Keratinocyte (primary cell): ENCODE measurements around the gene NIN. TPM values are rescaled to one million over a fixed set of nuclear protein-coding genes. Genes with fewer than 3 reads are reported as not detected.
A peak's percentile ranks its signal among the peaks of the same experiment; 100 is the strongest.

Source experiments
- DNase-seq: peaks from one replicate; pipeline ENCODE4 v3.0.0-alpha.2; 2011; ENCODE audit warnings: low read depth, missing footprints, low spot score
- FAIRE-seq: peaks from 2 replicates; lab custom pipeline; 2011; peaks lifted over from hg19 to GRCh38; lab: Jason Lieb, UNC
- H2AFZ ChIP-seq: 2 replicates; pipeline ENCODE4 v1.6.0; 2012; ENCODE audit warnings: low read length, control low read depth, inconsistent platforms; ENCODE audit not compliant: control insufficient read depth
- H3K27ac ChIP-seq: 2 replicates; pipeline ENCODE4 v1.5.1; 2011; ENCODE audit warnings: low read length; ENCODE audit not compliant: control insufficient read depth, insufficient read depth
- H3K27me3 ChIP-seq: 3 replicates; pipeline ENCODE4 v1.6.0; 2011; ENCODE audit warnings: low read length; ENCODE audit not compliant: control insufficient read depth, insufficient read depth; ENCODE audit errors: extremely low read depth
- H3K36me3 ChIP-seq, 2 experiments: 2 replicates in 1 of 2; 3 replicates in 1 of 2; pipeline ENCODE4 v1.5.1; 2011; ENCODE audit warnings: low read length in 2 of 2, mild to moderate bottlenecking in 1 of 2; ENCODE audit not compliant: control insufficient read depth in 2 of 2, insufficient read depth in 2 of 2; ENCODE audit errors: extremely low read depth in 1 of 2
- H3K4me1 ChIP-seq: 3 replicates; pipeline ENCODE4 v1.5.1; 2011; ENCODE audit warnings: low read length; ENCODE audit not compliant: control insufficient read depth, insufficient read depth; ENCODE audit errors: extremely low read depth
- H3K4me2 ChIP-seq: 3 replicates; pipeline ENCODE4 v1.6.0; 2011; ENCODE audit warnings: low read depth, low read length; ENCODE audit not compliant: control insufficient read depth, insufficient read depth; ENCODE audit errors: extremely low read depth
- H3K4me3 ChIP-seq, 3 experiments: fragments of 200-600 bp in 1 of 3; sonication (generic) in 1 of 3; 2 replicates in 2 of 3; 3 replicates in 1 of 3; pipeline ENCODE4 v1.5.1; 2011 to 2016; ENCODE audit warnings: low read length in 3 of 3, mild to moderate bottlenecking in 3 of 3, control low read depth in 2 of 3, inconsistent platforms in 1 of 3, low read depth in 1 of 3, mixed read lengths in 1 of 3, mixed run types in 1 of 3, moderate library complexity in 1 of 3; ENCODE audit not compliant: control insufficient read depth in 2 of 3, insufficient read depth in 2 of 3; ENCODE audit errors: extremely low read depth in 1 of 3
- H3K79me2 ChIP-seq: 2 replicates; pipeline ENCODE4 v1.6.0; 2012; ENCODE audit warnings: low read length; ENCODE audit not compliant: control insufficient read depth, insufficient read depth
- H3K9ac ChIP-seq: 3 replicates; pipeline ENCODE4 v1.6.0; 2011; ENCODE audit warnings: low read length; ENCODE audit not compliant: control insufficient read depth, insufficient read depth; ENCODE audit errors: extremely low read depth
- H3K9me1 ChIP-seq: 3 replicates; pipeline ENCODE4 v1.6.0; 2011; ENCODE audit warnings: low read length; ENCODE audit not compliant: control insufficient read depth, insufficient read depth; ENCODE audit errors: extremely low read depth
- H3K9me3 ChIP-seq: 2 replicates; pipeline ENCODE4 v1.5.1; 2012; ENCODE audit warnings: low read depth, low read length; ENCODE audit not compliant: control insufficient read depth
- H4K20me1 ChIP-seq: 3 replicates; pipeline ENCODE4 v1.6.0; 2011; ENCODE audit warnings: low read length; ENCODE audit not compliant: control insufficient read depth, insufficient read depth; ENCODE audit errors: extremely low read depth
- CTCF ChIP-seq, 3 experiments: IDR thresholded peaks in 1 of 3; conservative IDR thresholded peaks in 1 of 3; optimal IDR thresholded peaks in 1 of 3; 2 replicates in 2 of 3; 3 replicates in 1 of 3; pipeline versions ENCODE3 to v1.5.1; 2011; ENCODE audit warnings: low read length in 3 of 3, mild to moderate bottlenecking in 3 of 3, moderate library complexity in 2 of 3, control low read depth in 1 of 3, inconsistent platforms in 1 of 3; ENCODE audit not compliant: insufficient read depth in 2 of 3; ENCODE audit errors: extremely low read depth in 1 of 3
- EZH2 ChIP-seq: IDR thresholded peaks from one replicate; pipeline ENCODE4 v1.6.1; 2012; ENCODE audit warnings: inconsistent platforms, mild to moderate bottlenecking, low read length, moderate library complexity
- dilution Hi-C: fragments of 300-500 bp; cut with MboI; formaldehyde crosslinking; loops from one replicate; pipeline ENCODE4 v1.7.0; 2020; ENCODE audit warnings: low sequenced_read_pairs; ENCODE audit not compliant: extremely low pct_ligation_motif_present
- polyA plus RNA-seq, 5 experiments: library from polyadenylated mRNA; depleted of rRNA in 3 of 5; stranded (reverse) in 3 of 5; stranded (forward) in 1 of 5; unstranded in 1 of 5; fragments of >200 nt; gene quantifications; 1 replicate in 1 of 5; 2 replicates in 3 of 5; 3 replicates in 1 of 5; pipeline versions ENCODE4 v1.2.1 to v1.2.3, GENCODE V29; 2011 to 2012; ENCODE audit warnings: missing spikeins in 2 of 5, low read depth in 1 of 5, low replicate concordance in 1 of 5

The NIN gene
- polyA plus RNA-seq, 1 donor (not counting 4 experiments of a cell fraction or from before 2014, with no cell fraction given): 15.2 TPM

GRCh38 chr14:50828721-50829488 is 2.1 kb downstream of the NIN start:
- Histone ChIP-seq H3K9ac (no peak overlapping the region), H3K4me1 (peaks cover 16% of the 10 kb centered on the region), H3K9me1 (peaks cover 2% of the 10 kb centered on the region), H2AFZ (no peak overlapping the region), H3K79me2 (peaks cover 50% of the 10 kb centered on the region), H4K20me1 (peaks cover 6% of the 10 kb centered on the region), H3K27me3 (no peaks in the 10 kb centered on the region), H3K9me3 (no peaks in the 10 kb centered on the region), H3K27ac (no peak overlapping the region), H3K4me3 (peak overlapping the region in 1 of 3 experiments; percentile 78), H3K4me2 (peak overlapping the region; percentile 97), H3K36me3 (peaks cover 0 to 1% of the 10 kb centered on the region in 2 experiments)
- no peak for FAIRE-seq
- TF ChIP-seq EZH2 (no peak), CTCF (optimal IDR thresholded peaks at IDR 0.05 in 1 of 3, IDR thresholded peaks at IDR 0.05 in 1 of 3, conservative IDR thresholded peaks at IDR 0.05 in 1 of 3; ENCODE audit: extremely low read depth in 1 of 3, insufficient read depth in 2 of 3, low read length in 3 of 3) (no peak)
- no peak for DNase-seq
- dilution Hi-C loops: no loop called here

- Histone ChIP-seq H3K4me2 (no peak overlapping the region), H3K36me3 (peaks cover 0 to 1% of the 10 kb centered on the region in 2 experiments), H3K27ac (no peak overlapping the region), H3K9ac (no peak overlapping the region), H3K4me1 (peaks cover 35% of the 10 kb centered on the region), H3K27me3 (no peaks in the 10 kb centered on the region), H3K79me2 (peaks cover 63% of the 10 kb centered on the region), H3K4me3 (no peak overlapping the region), H3K9me1 (peaks cover 2% of the 10 kb centered on the region), H4K20me1 (peaks cover 6% of the 10 kb centered on the region), H3K9me3 (no peaks in the 10 kb centered on the region), H2AFZ (no peak overlapping the region)
- FAIRE-seq (no peak), DNase-seq (no peak)
- dilution Hi-C loops: no loop called here
- TF ChIP-seq EZH2: no peak
- TF ChIP-seq CTCF (optimal IDR thresholded peaks at IDR 0.05 in 1 of 3, IDR thresholded peaks at IDR 0.05 in 1 of 3, conservative IDR thresholded peaks at IDR 0.05 in 1 of 3; ENCODE audit: extremely low read depth in 1 of 3, insufficient read depth in 2 of 3, low read length in 3 of 3): no peak
These were observed 4.3 kb downstream of the NIN start for GRCh38 chr14:50826681-50827080.
